Liver (tissue), 9 donors: ENCODE data around the gene HADHB. TPM values are rescaled to one million over a fixed set of nuclear protein-coding genes. Genes with fewer than 3 reads are reported as not detected.

Experiments
- DNase-seq: peaks from one replicate; pipeline ENCODE4 v3.0.0-alpha.2; 2017; ENCODE audit warnings: low spot score
- H3K27ac ChIP-seq, 2 donors: one replicate each; pipeline ENCODE4 v1.7.0; 2013; ENCODE audit warnings: inconsistent platforms in 2 of 2, low read length in 2 of 2, control low read depth in 1 of 2, low read depth in 1 of 2, mild to moderate bottlenecking in 1 of 2
- H3K27me3 ChIP-seq, 4 donors: one replicate each; pipeline versions ENCODE4 v1.6.1 to v1.7.0; 2013; ENCODE audit warnings: low read length in 3 of 4, inconsistent platforms in 1 of 4, mild to moderate bottlenecking in 1 of 4, moderate library complexity in 1 of 4; ENCODE audit not compliant: control insufficient read depth in 4 of 4, insufficient read depth in 4 of 4
- H3K36me3 ChIP-seq, 4 donors: one replicate each; pipeline versions ENCODE4 v1.6.1 to v1.7.0; 2013; ENCODE audit warnings: low read length in 3 of 4, mild to moderate bottlenecking in 3 of 4, low read depth in 1 of 4, moderate library complexity in 1 of 4; ENCODE audit not compliant: control insufficient read depth in 4 of 4, insufficient read depth in 3 of 4
- H3K4me1 ChIP-seq, 4 donors: one replicate each; pipeline versions ENCODE4 v1.6.1 to v1.7.0; 2013; ENCODE audit warnings: low read length in 3 of 4, mild to moderate bottlenecking in 3 of 4, moderate library complexity in 1 of 4; ENCODE audit not compliant: control insufficient read depth in 4 of 4, insufficient read depth in 4 of 4
- H3K4me3 ChIP-seq, 3 donors: one replicate each; pipeline versions ENCODE4 v1.6.1 to v1.7.0; 2013; ENCODE audit warnings: low read length in 3 of 3, control low read depth in 1 of 3, low read depth in 1 of 3, mild to moderate bottlenecking in 1 of 3
- H3K9ac ChIP-seq, 2 donors: one replicate each; pipeline ENCODE4 v1.7.0; 2013; ENCODE audit warnings: low read length in 2 of 2, mild to moderate bottlenecking in 2 of 2, moderate library complexity in 2 of 2, control low read depth in 1 of 2, low read depth in 1 of 2
- H3K9me3 ChIP-seq, 4 donors: one replicate each; pipeline versions ENCODE4 v1.6.1 to v1.7.0; 2013; ENCODE audit warnings: low read length in 3 of 4; ENCODE audit not compliant: control insufficient read depth in 4 of 4
- ATF3 ChIP-seq: IDR thresholded peaks from 2 replicates; pipeline ENCODE4 v1.6.1; 2016; ENCODE audit warnings: antibody characterized with exemption
- CTCF ChIP-seq: fragments of 150-350 bp; IDR thresholded peaks from 2 replicates; pipeline ENCODE4 v1.5.1; 2017; ENCODE audit warnings: improper control_type of control experiment, low read depth, low read length; ENCODE audit not compliant: missing input control
- EGR1 ChIP-seq, 2 donors: IDR thresholded peaks; 2 replicates each; pipeline ENCODE4 v1.6.1; 2016 to 2018; ENCODE audit warnings: antibody characterized with exemption in 2 of 2, low read depth in 2 of 2
- FOXA1 ChIP-seq: IDR thresholded peaks from 2 replicates; pipeline ENCODE4 v1.6.1; 2016; ENCODE audit warnings: antibody characterized with exemption
- FOXA2 ChIP-seq: IDR thresholded peaks from 2 replicates; pipeline ENCODE4 v1.6.1; 2016; ENCODE audit warnings: antibody characterized with exemption
- GABPA ChIP-seq, 2 donors: IDR thresholded peaks in 1 of 2; conservative IDR thresholded peaks in 1 of 2; 2 replicates each; pipeline ENCODE4 v1.6.1; 2016; ENCODE audit warnings: antibody characterized with exemption in 2 of 2, mild to moderate bottlenecking in 1 of 2, moderate library complexity in 1 of 2
- HNF4A ChIP-seq, 2 donors: conservative IDR thresholded peaks; 2 replicates each; pipeline ENCODE4 v1.6.1; 2016; ENCODE audit warnings: antibody characterized with exemption in 2 of 2, mild to moderate bottlenecking in 2 of 2
- HNF4G ChIP-seq: IDR thresholded peaks from 2 replicates; pipeline ENCODE4 v1.6.1; 2016; ENCODE audit warnings: antibody characterized with exemption
- JUND ChIP-seq, 2 donors: IDR thresholded peaks; 2 replicates each; pipeline ENCODE4 v1.6.1; 2016; ENCODE audit warnings: antibody characterized with exemption in 2 of 2
- MAX ChIP-seq: IDR thresholded peaks from 2 replicates; pipeline ENCODE4 v1.6.1; 2016; ENCODE audit warnings: antibody characterized with exemption
- NR2F2 ChIP-seq: IDR thresholded peaks from 2 replicates; pipeline ENCODE4 v1.6.1; 2016; ENCODE audit warnings: antibody characterized with exemption
- RAD21 ChIP-seq, 2 donors: IDR thresholded peaks; 2 replicates each; pipeline ENCODE4 v1.6.1; 2016; ENCODE audit warnings: antibody characterized with exemption in 2 of 2, mild to moderate bottlenecking in 2 of 2
- REST ChIP-seq: IDR thresholded peaks from 2 replicates; pipeline ENCODE4 v1.6.1; 2016; ENCODE audit warnings: antibody characterized with exemption, mild to moderate bottlenecking
- RXRA ChIP-seq, 2 donors: IDR thresholded peaks; 2 replicates each; pipeline ENCODE4 v1.6.1; 2017 to 2018; ENCODE audit warnings: antibody characterized with exemption in 2 of 2, mild to moderate bottlenecking in 1 of 2
- SP1 ChIP-seq: IDR thresholded peaks from 2 replicates; pipeline ENCODE4 v1.6.1; 2018; ENCODE audit warnings: antibody characterized with exemption, mild to moderate bottlenecking
- TAF1 ChIP-seq: conservative IDR thresholded peaks from 2 replicates; pipeline ENCODE4 v1.6.1; 2016; ENCODE audit warnings: antibody characterized with exemption, mild to moderate bottlenecking
- YY1 ChIP-seq: IDR thresholded peaks from 2 replicates; pipeline ENCODE4 v1.6.1; 2016; ENCODE audit warnings: antibody characterized with exemption, mild to moderate bottlenecking
- ZBTB33 ChIP-seq: IDR thresholded peaks from 2 replicates; pipeline ENCODE4 v1.6.1; 2016; ENCODE audit warnings: antibody characterized with exemption
- WGBS: extraction: QIAGEN DNeasy Blood & Tissue Kit; methylation state at CpG from one replicate; pipeline ENCODE4 v1.1.7; 2013; 5-methylcytosine and 5-hydroxymethylcytosine counted together
- polyA plus RNA-seq, 2 donors: library from polyadenylated mRNA; stranded (reverse) in 1 of 2; unstranded in 1 of 2; fragments of 200-250 nt in 1 of 2; fragments of >200 nt in 1 of 2; fragmentation: Nextera tagmentation in 1 of 2; extraction: Ambion mirVana in 1 of 2; gene quantifications; one replicate each; pipeline versions ENCODE4 v1.2.1 to v1.2.3, GENCODE V29; 2013 to 2015
- total RNA-seq, 2 donors: library from RNA; depleted of rRNA; stranded (reverse); fragments of >200 nt; gene quantifications; one replicate each; pipeline ENCODE4 v1.2.3, GENCODE V29; 2014
- donor health status: healthy.
- donor health status: healthy.
- donor health status: healthy.
- donor health status: healthy.
- donor health status: healthy.

The HADHB gene
- total and polyA plus RNA-seq, 4 donors, result 103 to 284 (median 261) TPM

- Histone ChIP-seq H3K9me3 (no peaks in the 10 kb centered on the region), H3K4me3 (no peak overlapping the region), H3K4me1 (no peaks in the 10 kb centered on the region), H3K36me3 (peaks cover 1 to 9% (median 6%) of the 10 kb centered on the region in 4 donors), H3K9ac (no peak overlapping the region), H3K27me3 (no peaks in the 10 kb centered on the region), H3K27ac (no peak overlapping the region)
- TF ChIP-seq FOXA1 (no peak), JUND (IDR thresholded peaks at IDR 0.05) (no peak), REST (no peak), SP1 (no peak), HNF4A (conservative IDR thresholded peaks at IDR 0.05) (no peak), CTCF (no peak), HNF4G (no peak), ATF3 (no peak), ZBTB33 (no peak), NR2F2 (no peak), RXRA (IDR thresholded peaks at IDR 0.05) (no peak), YY1 (no peak), GABPA (IDR thresholded peaks at IDR 0.05 in 1 of 2, conservative IDR thresholded peaks at IDR 0.05 in 1 of 2) (no peak), RAD21 (IDR thresholded peaks at IDR 0.05) (no peak), EGR1 (IDR thresholded peaks at IDR 0.05; ENCODE audit: low read depth in 2 of 2) (no peak), TAF1 (no peak), FOXA2 (no peak), MAX (no peak)
- no peak for DNase-seq
- 78% methylated on average over 6 of the region's 6 CpGs for WGBS
Measured at GRCh38 chr2:26292646-26293045, 47.9 kb downstream of the HADHB start.
